Endodermal cell (in vitro differentiated cells): ENCODE data around the gene MYO1A. TPM values are rescaled to one million over a fixed set of nuclear protein-coding genes. Genes with fewer than 3 reads are reported as not detected.

ENCODE experiments used
- DNase-seq: peaks from one replicate; pipeline ENCODE4 v3.0.0-alpha.2; 2017
- H3K27ac ChIP-seq: 2 replicates; pipeline ENCODE4 v1.5.1; 2013; ENCODE audit warnings: mild to moderate bottlenecking, low read depth, low read length, moderate library complexity
- H3K27me3 ChIP-seq: 2 replicates; pipeline ENCODE4 v1.6.1; 2013; ENCODE audit warnings: mild to moderate bottlenecking, low read length, moderate library complexity; ENCODE audit not compliant: insufficient read depth, control insufficient read depth, poor library complexity, severe bottlenecking
- H3K36me3 ChIP-seq: 2 replicates; pipeline ENCODE4 v1.7.0; 2013; ENCODE audit warnings: mild to moderate bottlenecking, low read length, moderate library complexity; ENCODE audit not compliant: control insufficient read depth, insufficient read depth
- H3K4me1 ChIP-seq: one replicate; pipeline ENCODE4 v1.7.0; 2013; ENCODE audit warnings: low read length; ENCODE audit not compliant: control insufficient read depth, insufficient read depth
- H3K4me3 ChIP-seq: 2 replicates; pipeline ENCODE4 v1.5.1; 2013; ENCODE audit warnings: mild to moderate bottlenecking, low read length, moderate library complexity
- H3K9ac ChIP-seq: 2 replicates; pipeline ENCODE4 v1.6.1; 2013; ENCODE audit warnings: mild to moderate bottlenecking, low read length, moderate library complexity; ENCODE audit not compliant: poor library complexity, severe bottlenecking; ENCODE audit errors: extremely low read depth
- H3K9me3 ChIP-seq: 2 replicates; pipeline ENCODE4 v1.6.1; 2013; ENCODE audit warnings: mild to moderate bottlenecking, low read length, moderate library complexity; ENCODE audit not compliant: control insufficient read depth
- H3K27ac Mint-ChIP-seq: 2 replicates; pipeline ENCODE4 v1.8.0; 2020; ENCODE audit warnings: mixed read lengths
- H3K27me3 Mint-ChIP-seq: 2 replicates; pipeline ENCODE4 v1.8.0; 2021; ENCODE audit warnings: mild to moderate bottlenecking, mixed read lengths; ENCODE audit not compliant: insufficient read depth
- H3K36me3 Mint-ChIP-seq: 2 replicates; pipeline ENCODE4 v1.8.0; 2020; ENCODE audit warnings: low read depth, mixed read lengths
- H3K4me1 Mint-ChIP-seq: 2 replicates; pipeline ENCODE4 v1.8.0; 2020; ENCODE audit warnings: mixed read lengths
- H3K4me3 Mint-ChIP-seq: 2 replicates; pipeline ENCODE4 v1.8.0; 2020; ENCODE audit warnings: mild to moderate bottlenecking, moderate library complexity, mixed read lengths
- H3K9me3 Mint-ChIP-seq: 2 replicates; pipeline ENCODE4 v1.8.0; 2020; ENCODE audit warnings: mild to moderate bottlenecking, mixed read lengths
- CTCF ChIP-seq: fragments of 200-600 bp; sonication (generic); conservative IDR thresholded peaks from 2 replicates; pipeline ENCODE4 v1.5.0; 2021; ENCODE audit warnings: antibody characterized with exemption, mild to moderate bottlenecking
- WGBS, 2 experiments: methylation state at CpG; one replicate each; pipeline versions ENCODE4 v1.1.5 to v1.1.7; 2013; ENCODE audit warnings: missing lambda C conversion rate in 2 of 2, mixed read lengths in 1 of 2; ENCODE audit not compliant: insufficient coverage in 1 of 2, insufficient read length in 1 of 2; 5-methylcytosine and 5-hydroxymethylcytosine counted together
- total RNA-seq, 2 donors: library from RNA; stranded (reverse); fragmentation: NEBNext Ultra II Directional in 1 of 2; extraction: Animal tissue kit (Norgen Biotek cat#: 25700) in 1 of 2; gene quantifications; 2 replicates in 1 of 2; 3 replicates in 1 of 2; pipeline ENCODE4 v1.2.1, GENCODE V29; 2021

MYO1A gene
- total RNA-seq, 2 donors from 2014 or later = 0.77 to 1.7 TPM

- no peak overlapping the region for H3K4me3 Mint-ChIP-seq
Observed at GRCh38 chr12:56996793-56997545, 53.0 kb downstream of the MYO1A start.

DNA sequence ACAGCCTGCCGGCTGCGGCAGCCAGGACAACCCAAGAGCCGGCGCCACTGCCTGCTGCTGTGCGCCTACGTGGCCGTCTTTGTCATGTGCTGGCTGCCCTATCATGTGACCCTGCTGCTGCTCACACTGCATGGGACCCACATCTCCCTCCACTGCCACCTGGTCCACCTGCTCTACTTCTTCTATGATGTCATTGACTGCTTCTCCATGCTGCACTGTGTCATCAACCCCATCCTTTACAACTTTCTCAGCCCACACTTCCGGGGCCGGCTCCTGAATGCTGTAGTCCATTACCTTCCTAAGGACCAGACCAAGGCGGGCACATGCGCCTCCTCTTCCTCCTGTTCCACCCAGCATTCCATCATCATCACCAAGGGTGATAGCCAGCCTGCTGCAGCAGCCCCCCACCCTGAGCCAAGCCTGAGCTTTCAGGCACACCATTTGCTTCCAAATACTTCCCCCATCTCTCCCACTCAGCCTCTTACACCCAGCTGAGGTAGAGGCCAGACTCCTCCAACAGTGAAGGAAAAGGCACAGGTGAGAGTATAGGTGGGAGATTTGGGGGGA, 53.9 kb downstream of the MYO1A start:
- H3K4me1 Mint-ChIP-seq = peaks cover 3% of the 10 kb centered on the region
- H3K36me3 ChIP-seq = peaks cover 15% of the 10 kb centered on the region
- no peak overlapping the region for H3K4me3 ChIP-seq
- no peak for TF ChIP-seq CTCF
- no peaks in the 10 kb centered on the region for H3K4me1 ChIP-seq
- H3K9me3 ChIP-seq = no peaks in the 10 kb centered on the region
- H3K4me3 Mint-ChIP-seq = no peak overlapping the region
- no peaks in the 10 kb centered on the region for H3K9me3 Mint-ChIP-seq
- no peaks in the 10 kb centered on the region for H3K27me3 Mint-ChIP-seq
- no peak overlapping the region for H3K27ac Mint-ChIP-seq
- WGBS, 2 experiments = 91 to 94% methylated on average over 10 to 11 of the region's 11 CpGs
- H3K27me3 ChIP-seq = no peaks in the 10 kb centered on the region
- no peak overlapping the region for H3K27ac ChIP-seq
- peaks cover 22% of the 10 kb centered on the region for H3K36me3 Mint-ChIP-seq
- H3K9ac ChIP-seq = no peak overlapping the region
- DNase-seq = peak; percentile 42

More at GRCh38 chr12:56996793-56997545, 53.0 kb downstream of the MYO1A start:
- Histone ChIP-seq H3K27me3 (no peaks in the 10 kb centered on the region), H3K9ac (no peak overlapping the region), H3K27ac (no peak overlapping the region), H3K36me3 (peaks cover 22% of the 10 kb centered on the region), H3K9me3 (no peaks in the 10 kb centered on the region), H3K4me3 (no peak overlapping the region), H3K4me1 (peaks cover 3% of the 10 kb centered on the region)
- no peaks in the 10 kb centered on the region for H3K27me3 Mint-ChIP-seq
- no peak overlapping the region for H3K27ac Mint-ChIP-seq
- peaks cover 30% of the 10 kb centered on the region for H3K36me3 Mint-ChIP-seq
- H3K4me1 Mint-ChIP-seq = peaks cover 5% of the 10 kb centered on the region
- H3K9me3 Mint-ChIP-seq = no peaks in the 10 kb centered on the region
- WGBS, 2 experiments = 88 to 91% methylated on average over 10 to 12 of the region's 12 CpGs
- TF ChIP-seq CTCF = no peak
- peak; percentile 39 for DNase-seq

DNA sequence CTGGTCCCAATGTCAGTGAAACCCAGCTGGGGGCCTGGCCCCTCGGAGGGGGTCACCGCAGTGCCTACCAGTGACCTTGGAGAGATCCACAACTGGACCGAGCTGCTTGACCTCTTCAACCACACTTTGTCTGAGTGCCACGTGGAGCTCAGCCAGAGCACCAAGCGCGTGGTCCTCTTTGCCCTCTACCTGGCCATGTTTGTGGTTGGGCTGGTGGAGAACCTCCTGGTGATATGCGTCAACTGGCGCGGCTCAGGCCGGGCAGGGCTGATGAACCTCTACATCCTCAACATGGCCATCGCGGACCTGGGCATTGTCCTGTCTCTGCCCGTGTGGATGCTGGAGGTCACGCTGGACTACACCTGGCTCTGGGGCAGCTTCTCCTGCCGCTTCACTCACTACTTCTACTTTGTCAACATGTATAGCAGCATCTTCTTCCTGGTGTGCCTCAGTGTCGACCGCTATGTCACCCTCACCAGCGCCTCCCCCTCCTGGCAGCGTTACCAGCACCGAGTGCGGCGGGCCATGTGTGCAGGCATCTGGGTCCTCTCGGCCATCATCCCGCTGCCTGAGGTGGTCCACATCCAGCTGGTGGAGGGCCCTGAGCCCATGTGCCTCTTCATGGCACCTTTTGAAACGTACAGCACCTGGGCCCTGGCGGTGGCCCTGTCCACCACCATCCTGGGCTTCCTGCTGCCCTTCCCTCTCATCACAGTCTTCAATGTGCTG, 54.6 kb downstream of the MYO1A start:
- TF ChIP-seq CTCF = no peak
- DNase-seq = peak; percentile 42
- no peak overlapping the region for H3K27ac ChIP-seq
- peaks cover 8% of the 10 kb centered on the region for H3K36me3 ChIP-seq
- WGBS, 2 experiments = 95 to 96% methylated on average over 18 to 26 of the region's 26 CpGs
- H3K4me1 ChIP-seq = no peaks in the 10 kb centered on the region
- H3K27me3 Mint-ChIP-seq = no peaks in the 10 kb centered on the region
- no peaks in the 10 kb centered on the region for H3K27me3 ChIP-seq
- no peaks in the 10 kb centered on the region for H3K9me3 Mint-ChIP-seq
- no peak overlapping the region for H3K27ac Mint-ChIP-seq
- peaks cover 3% of the 10 kb centered on the region for H3K4me1 Mint-ChIP-seq
- peaks cover 16% of the 10 kb centered on the region for H3K36me3 Mint-ChIP-seq
- H3K4me3 ChIP-seq = no peak overlapping the region
- no peak overlapping the region for H3K4me3 Mint-ChIP-seq
- H3K9me3 ChIP-seq = no peaks in the 10 kb centered on the region
- no peak overlapping the region for H3K9ac ChIP-seq
